ENCODE results near the gene DCD.
"Not testable (repeated sequence)": the region's sequence is repeated elsewhere in the genome, so short reads cannot be mapped to it uniquely, and the experiment has no call there.

DCD gene

DNA sequence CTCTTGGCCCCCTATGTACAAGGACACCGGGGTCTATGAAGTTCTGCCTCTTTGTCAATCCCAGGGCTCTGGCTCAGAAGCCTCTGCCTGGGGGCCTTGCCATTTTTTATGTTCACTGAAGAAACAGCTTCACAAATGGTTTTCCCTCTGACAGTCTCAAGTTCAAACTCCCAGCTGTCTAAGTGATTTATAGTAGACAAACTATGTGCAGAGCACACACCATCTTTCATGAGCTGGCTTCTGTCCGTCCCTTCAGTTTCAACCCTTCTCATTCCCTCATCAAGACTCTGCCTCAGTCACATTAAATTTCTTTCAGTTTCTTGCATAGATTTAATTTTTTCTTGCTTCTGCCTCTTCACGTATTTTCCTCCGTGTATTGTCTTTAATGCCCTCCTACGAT lies 2.7 kb upstream of the DCD start:
- no peak for DNase-seq

GRCh38 chr12:54650409-54650808 lies 2.2 kb upstream of the DCD start:
- peak; percentile 9 for DNase-seq

GRCh38 chr12:54649825-54650224 lies 1.7 kb upstream of the DCD start:
- no peak for DNase-seq

DNA sequence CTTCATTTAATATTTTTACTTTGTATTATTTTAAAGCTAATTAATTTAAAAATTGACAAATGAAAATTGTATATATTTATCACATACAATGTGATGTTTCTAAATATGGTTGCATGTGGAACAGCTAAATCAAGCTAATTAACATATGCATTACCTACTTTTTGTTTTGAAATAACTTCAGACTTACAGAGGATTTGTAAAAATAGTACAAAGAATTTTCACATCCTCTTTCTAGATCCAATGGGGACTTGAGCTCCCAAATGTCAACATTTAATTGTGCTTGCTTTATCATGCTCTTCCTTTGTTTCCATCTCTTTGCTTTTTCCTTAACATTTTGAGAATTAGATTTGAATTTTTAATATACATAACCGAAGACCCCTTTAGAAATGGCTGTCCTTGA lies 6.6 kb downstream of the DCD start:
- DNase-seq: no peak

DNA sequence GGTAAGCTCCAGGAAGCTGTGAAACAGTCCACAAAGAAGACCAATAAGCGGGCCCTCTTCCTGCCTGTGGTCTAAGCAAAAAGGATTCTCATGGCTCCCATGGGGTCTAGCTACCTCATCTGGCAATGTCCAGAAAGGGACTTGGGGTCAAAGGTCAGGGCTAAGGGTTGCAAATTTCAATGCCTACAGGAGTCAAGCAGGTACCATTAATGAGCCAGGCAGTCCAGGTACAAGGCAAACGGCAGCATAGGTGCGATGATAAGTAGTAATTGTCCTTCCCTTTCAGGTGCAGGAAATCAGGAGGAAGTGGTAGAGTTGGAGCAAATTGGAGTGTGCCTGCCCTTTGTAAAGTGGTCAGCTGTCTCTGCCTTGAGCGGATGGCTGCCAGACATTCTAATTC lies 7.1 kb downstream of the DCD start:
- no peak for DNase-seq

GRCh38 chr12:54639112-54639511 lies 9.1 kb downstream of the DCD start:
- not testable (repeated sequence) for DNase-seq

DNA sequence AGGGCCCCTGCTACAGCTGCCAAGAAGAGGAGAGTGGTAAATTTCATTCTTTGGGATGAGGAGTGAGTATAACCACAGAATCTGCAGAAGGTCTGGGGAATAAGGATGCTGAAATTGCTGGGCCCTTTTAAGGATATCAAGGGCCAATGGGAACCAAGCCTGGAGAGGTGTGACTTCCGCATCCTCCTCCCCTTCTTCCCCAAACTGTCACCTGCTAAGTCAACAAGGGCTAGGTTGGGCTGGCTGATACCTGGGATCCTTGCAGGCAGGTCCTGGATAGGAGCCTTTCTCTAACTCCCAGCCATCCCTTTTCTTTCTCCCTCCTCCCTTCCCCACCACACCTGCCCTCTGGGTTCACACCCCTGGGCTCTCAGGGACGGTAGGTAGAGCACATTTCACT lies 13.4 kb downstream of the DCD start, which contains the start of gene LACRT:
TSS of gene LACRT (minus strand) at position 101 of the 400 bp plus-strand sequence. CDS start at position 47, 54 bp downstream.
- DNase-seq: no peak

DNA sequence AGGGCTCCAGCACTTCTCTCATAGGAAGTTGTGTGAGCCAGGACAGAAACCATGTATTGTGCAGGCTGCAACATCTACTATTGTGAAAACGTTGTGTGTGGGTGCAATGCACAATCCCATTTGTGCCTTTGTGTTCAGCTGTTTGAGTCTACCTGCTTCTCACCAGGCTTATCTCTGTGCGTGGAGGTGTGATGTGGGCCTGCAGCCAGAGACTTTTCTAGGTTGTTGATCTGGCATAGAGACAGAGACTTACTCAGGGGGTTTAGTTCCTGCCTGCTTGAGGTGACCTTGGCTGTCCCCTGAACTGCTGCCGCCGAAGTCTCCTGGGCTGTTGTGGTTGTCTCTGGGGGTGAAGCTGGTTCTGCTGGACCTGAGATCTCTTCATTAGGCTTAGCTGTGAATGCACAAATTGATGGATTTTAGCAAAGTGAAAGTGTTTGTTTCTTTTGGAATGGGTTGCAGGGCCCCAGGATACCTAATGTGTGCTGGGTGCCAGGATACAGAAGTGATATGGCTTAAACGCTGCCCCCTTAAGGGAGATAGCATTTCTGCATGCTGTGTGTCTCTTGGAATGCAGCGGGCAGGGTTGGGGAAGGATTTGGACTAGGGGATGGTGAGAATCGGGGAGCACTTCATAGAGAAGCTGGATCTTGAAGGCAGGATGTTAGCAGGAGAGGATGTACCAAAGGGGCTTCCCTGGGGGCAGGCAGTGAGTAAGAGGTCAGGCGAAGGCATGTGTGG lies 16.0 kb downstream of the DCD start:
- no peak for DNase-seq

GRCh38 chr12:54631551-54631950 lies 16.6 kb downstream of the DCD start:
- no peak for DNase-seq

DNA sequence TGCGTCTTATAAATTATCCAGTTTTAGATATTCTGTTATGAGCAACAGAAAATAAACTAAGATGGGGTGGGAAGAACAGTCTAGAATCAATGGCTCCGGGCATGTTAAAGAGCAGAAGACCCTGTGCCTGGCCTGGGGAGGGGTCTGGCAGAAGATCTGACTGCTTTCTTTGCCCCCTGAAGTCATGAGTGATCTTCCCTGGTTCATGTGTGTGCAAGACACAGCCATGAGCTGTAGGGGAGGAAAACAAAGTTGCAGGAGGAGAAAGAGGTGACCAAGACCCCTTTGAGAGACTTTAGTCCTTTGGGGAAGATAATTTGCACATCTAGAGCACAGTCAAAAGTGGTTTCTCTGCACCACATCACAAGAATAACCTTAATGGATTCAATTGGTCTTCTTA lies 18.2 kb downstream of the DCD start:
- no peak for DNase-seq

- DNase-seq: no peak
Measured at GRCh38 chr12:54628186-54628846, 19.8 kb downstream of the DCD start.

DNA sequence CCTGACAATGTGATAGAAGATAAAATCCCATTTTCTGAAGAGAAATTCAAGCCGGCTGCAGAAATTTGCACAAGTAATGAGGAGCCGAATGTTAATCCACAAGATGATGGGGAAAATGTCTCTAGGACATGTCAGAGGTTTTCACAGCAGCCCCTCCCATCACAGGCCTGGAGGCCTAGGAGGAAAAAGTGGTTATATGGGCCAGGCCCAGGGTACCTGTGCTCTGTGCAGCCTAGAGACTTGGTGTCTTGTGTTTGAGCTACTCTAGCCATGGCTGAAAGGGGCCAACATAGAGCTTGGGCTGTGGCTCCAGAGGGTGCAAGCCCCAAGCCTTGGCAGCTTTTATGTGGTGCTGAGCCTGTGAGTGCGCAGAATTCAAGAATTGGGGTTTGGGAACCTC lies 20.9 kb downstream of the DCD start:
- DNase-seq: no peak

DNA sequence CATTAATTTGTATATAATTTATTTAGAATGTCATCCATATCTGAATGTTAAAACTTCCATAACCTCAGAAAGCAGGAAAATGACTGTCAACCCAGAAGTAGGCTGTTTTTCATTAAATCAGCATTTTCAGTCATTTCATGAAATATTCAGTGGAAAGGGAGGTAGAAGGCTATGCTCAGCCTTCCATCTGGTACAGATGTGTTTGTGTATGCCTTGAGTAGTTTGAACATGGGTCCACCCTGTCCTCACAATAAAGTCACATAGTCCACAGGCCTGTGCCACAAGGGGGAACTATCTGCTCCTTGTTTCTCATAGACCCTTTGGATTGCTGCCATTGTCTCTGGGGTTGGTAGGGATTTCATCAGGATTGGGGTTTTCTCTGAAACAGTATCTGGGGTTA lies 22.6 kb downstream of the DCD start:
- no peak for DNase-seq

DNA sequence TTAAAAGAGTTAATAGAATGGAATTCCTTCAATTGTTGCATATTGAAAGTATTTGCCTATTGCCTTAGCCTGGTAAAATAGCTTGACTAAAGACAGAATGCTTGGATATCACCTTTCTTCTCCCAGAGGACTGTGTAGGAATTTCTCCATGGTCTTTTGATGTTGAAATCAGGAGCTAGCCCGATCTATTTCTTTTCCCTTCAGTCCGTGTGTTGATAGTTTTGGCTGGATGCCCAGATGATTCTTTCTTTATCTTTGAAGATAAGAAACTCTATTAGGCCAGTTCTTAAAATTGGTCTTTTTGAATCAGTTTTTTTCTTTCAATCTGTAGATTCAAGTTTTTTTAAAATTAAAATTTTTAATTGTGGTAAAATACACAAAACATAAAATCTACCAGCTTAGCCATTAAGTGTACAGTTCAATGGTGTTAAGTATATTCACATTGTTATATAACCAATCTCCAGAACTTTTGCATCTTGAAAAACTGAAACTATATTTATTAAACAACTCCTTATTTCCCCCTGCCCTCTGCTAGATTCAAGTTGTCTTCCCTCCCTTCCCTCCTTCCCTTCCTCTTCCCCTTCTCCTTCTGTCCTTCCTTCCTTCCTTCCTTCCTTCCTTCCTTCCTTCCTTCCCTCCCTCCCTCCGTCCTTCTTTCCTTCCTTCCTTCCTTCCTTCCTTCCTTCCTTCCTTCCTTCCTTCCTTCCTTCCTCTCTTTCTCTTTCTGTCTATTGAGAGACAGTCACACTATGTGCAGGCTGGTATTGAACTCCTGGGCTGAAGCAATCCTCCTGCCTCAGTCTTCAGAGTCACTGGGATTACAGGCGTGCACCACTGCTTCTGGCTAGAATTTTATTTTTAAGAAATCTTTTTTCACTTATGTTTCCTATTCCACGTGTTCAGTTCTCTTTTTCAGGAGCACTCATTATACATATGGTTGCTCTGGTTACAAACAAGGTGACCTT lies 23.6 kb downstream of the DCD start:
- no peak for DNase-seq

GRCh38 chr12:54622463-54623183 lies 25.5 kb downstream of the DCD start:
- peak; percentile 26 for DNase-seq

- no peak for DNase-seq
Measured at GRCh38 chr12:54616933-54617680, 31.1 kb downstream of the DCD start.

- DNase-seq: no peak
Measured at GRCh38 chr12:54612225-54612750, 35.9 kb downstream of the DCD start.

DNA sequence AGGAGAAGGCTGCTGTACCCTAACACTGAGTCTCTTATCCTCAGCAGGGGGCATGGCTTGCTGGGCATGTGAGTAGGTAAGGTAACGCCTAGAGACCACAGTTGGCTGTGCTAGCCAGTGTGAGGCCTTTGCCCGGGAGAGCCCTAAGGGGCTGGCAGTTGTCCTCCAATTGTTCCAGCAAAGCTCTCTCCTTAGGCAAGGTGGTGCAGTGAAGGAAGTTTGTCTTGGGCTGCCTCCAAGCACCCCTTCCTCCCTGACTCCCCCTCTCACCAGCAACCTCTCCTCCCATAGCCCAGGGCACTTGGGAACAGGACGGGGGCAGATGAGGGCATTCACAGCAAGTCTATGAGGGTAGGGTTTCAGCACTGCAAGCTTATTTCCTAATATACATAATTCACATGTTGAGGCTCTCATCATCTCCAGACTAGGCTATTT lies 36.4 kb downstream of the DCD start:
- no peak for DNase-seq

- DNase-seq: no peak
Measured at GRCh38 chr12:54608769-54609168, 39.4 kb downstream of the DCD start.

GRCh38 chr12:54608156-54608555 lies 40.0 kb downstream of the DCD start:
- DNase-seq: no peak

DNA sequence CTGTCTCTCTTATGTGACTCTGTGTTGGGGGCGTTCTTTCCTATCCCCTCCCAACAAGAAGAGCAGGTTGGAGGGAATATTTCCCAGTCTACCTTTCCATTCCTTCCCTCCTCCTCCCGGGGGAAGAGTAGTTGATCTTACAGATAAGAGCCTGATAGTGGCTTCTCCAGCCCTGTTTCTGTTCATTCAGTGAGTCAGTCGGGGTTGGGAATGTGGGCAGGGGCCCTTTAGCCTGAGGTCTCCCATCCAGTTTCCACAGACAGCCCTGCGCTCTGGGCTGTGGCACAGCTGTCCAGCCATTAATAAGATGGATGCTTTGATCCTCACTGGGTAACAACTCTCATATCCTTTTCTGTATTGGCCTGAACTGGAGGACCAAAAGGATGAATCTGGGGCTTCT lies 41.6 kb downstream of the DCD start:
- DNase-seq: no peak

All from HCEC 1CT (cell line).